ENCODE measurements around the gene KIF18B.

The KIF18B gene

DNA sequence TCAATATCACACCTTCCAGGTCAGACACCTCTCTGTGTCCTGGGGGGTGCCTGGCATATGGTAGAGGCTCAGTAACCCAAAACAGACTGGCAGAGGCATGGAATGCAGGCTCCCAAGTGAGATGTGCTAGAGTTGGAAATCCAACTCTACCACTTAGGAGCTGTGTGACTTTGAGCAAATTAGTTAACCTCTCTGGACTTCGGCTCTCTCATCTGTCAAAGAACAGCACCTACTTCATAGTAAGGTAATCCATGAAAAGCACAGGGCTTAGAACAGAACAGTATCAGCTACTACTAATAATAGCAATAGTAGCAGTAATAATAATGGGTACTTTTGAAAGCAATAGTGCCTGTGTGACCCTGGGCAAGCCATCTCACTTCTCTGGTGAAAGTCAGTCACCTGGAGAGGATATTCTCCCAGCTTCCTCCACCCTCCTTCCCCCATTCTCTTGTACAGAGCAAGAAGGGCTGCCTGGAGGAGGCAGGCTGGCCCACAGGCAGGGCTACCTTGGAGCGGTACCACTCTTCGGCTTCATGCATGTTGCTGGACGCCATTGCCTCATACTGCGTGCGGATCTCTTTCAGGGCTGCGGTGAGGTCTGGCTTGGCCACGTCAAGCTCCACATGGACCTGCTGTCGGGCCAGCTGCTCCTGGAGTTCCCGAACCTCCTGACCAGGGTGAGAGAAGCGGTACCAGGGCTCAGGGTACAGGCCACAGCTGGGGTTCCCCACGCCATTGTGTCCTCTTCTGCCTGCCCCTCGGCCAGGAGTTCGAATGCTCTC is 34.6 kb downstream of the KIF18B start:
- no peak for TF ChIP-seq FOXP2 (optimal IDR thresholded peaks at IDR 0.05; ENCODE audit: borderline replicate concordance, extremely low read depth, extremely low read length, insufficient read depth)
- no peak for TF ChIP-seq POLR2AphosphoS5 (IDR thresholded peaks at IDR 0.05; ENCODE audit: low read depth, low read length)
- TF ChIP-seq, protein P1, sequence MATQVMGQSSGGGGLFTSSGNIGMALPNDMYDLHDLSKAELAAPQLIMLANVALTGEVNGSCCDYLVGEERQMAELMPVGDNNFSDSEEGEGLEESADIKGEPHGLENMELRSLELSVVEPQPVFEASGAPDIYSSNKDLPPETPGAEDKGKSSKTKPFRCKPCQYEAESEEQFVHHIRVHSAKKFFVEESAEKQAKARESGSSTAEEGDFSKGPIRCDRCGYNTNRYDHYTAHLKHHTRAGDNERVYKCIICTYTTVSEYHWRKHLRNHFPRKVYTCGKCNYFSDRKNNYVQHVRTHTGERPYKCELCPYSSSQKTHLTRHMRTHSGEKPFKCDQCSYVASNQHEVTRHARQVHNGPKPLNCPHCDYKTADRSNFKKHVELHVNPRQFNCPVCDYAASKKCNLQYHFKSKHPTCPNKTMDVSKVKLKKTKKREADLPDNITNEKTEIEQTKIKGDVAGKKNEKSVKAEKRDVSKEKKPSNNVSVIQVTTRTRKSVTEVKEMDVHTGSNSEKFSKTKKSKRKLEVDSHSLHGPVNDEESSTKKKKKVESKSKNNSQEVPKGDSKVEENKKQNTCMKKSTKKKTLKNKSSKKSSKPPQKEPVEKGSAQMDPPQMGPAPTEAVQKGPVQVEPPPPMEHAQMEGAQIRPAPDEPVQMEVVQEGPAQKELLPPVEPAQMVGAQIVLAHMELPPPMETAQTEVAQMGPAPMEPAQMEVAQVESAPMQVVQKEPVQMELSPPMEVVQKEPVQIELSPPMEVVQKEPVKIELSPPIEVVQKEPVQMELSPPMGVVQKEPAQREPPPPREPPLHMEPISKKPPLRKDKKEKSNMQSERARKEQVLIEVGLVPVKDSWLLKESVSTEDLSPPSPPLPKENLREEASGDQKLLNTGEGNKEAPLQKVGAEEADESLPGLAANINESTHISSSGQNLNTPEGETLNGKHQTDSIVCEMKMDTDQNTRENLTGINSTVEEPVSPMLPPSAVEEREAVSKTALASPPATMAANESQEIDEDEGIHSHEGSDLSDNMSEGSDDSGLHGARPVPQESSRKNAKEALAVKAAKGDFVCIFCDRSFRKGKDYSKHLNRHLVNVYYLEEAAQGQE (IDR thresholded peaks at IDR 0.05; ENCODE audit: insufficient read depth in 1 of 2, low read depth in 2 of 2, low read length in 2 of 2): no peak
- TF ChIP-seq SIN3A (IDR thresholded peaks at IDR 0.05; ENCODE audit: borderline replicate concordance, insufficient read depth, low read length): no peak
- no peak for TF ChIP-seq TAF1 (IDR thresholded peaks at IDR 0.05; ENCODE audit: borderline replicate concordance, insufficient read depth, low read length)

DNA sequence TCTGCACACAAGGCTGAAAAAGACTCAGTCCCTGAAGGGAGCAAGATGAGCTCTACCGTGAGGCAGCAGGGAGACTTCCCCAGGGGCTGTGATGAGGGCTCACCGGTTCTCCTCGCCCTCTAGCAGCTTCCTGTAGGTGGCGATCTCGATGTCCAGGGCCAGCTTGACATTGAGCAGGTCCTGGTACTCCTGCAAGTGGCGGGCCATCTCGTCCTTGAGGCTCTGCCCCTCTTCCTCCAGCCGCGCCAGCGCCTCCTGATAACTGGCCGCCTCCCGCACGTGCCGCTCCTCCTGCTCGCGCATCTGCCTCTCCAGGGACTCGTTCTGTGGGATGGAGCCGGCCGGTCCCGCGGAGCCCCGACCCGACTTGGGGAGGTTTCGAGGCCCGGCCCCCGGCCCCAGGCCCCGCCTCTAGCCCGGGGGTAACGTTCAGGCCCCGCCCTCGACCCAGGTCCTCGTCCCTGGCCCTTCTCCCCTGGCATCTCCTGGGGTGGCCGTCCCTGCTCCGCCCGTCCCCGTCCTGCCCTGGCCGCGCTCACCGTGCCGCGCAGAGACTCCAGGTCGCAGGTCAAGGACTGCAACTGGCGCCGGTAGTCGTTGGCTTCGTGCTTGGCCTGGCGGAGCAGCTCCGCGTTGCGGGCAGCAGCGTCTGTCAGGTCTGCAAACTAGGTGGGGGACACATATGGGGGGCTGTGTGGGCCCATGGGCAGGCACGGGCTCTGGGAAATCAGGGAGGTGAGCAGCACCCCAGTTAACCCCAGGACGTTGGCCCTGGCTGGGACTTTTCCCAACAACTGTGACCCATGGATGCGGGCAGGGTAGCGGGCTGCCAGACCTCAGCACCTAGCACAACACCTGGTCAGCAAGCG is 36.2 kb downstream of the KIF18B start:
- no peak for TF ChIP-seq POLR2AphosphoS5 (IDR thresholded peaks at IDR 0.05; ENCODE audit: low read depth, low read length)
- TF ChIP-seq FOXP2 (optimal IDR thresholded peaks at IDR 0.05; ENCODE audit: borderline replicate concordance, extremely low read depth, extremely low read length, insufficient read depth): no peak
- no peak for TF ChIP-seq TAF1 (IDR thresholded peaks at IDR 0.05; ENCODE audit: borderline replicate concordance, insufficient read depth, low read length)
- TF ChIP-seq SIN3A (IDR thresholded peaks at IDR 0.05; ENCODE audit: borderline replicate concordance, insufficient read depth, low read length): no peak
- TF ChIP-seq, protein P1 (IDR thresholded peaks at IDR 0.05; ENCODE audit: insufficient read depth in 1 of 2, low read depth in 2 of 2, low read length in 2 of 2): no peak

DNA sequence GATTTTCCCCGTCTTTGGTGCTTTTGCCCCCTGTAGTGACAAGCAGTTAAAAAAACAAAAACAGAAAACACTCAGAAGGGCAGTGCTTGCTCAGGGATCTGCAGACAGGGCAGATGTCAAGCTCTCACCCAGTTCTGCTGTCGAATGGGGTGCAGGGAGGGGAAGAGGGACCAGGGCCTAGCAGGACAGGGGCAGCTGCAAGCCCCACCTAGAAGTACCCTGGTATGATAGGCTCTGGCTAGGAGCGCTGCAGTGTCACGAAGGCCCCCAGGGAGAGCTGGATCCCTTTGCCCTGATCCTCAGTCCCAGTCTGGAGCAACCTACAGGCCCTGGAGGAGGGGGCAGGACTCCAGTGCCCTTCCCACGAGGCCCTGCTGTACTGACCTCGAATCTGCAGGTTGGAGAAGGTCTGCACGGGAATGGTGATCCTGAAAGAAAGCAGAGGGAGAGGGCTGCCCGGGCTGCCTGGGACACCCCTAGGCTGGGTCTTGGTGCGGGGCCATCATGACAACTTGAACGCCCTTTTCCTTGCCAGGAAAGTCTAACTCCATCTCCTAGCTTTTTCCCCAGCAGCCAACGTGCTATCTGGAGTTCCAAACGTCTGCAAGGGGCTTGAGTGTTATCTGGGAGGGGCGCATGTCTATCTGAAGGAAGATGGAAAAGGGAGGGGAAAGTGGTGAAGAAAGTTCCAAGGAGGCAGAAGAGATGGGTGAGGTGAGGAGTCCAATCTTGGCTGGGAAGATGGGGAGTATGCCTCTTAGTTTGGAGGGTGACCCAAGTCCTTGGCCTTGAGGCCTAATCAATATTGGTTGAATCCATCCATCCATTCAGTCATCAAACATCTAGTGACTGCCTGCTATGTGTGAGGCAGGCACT is 37.1 kb downstream of the KIF18B start:
- TF ChIP-seq POLR2AphosphoS5 (IDR thresholded peaks at IDR 0.05; ENCODE audit: low read depth, low read length) (no peak), FOXP2 (optimal IDR thresholded peaks at IDR 0.05; ENCODE audit: borderline replicate concordance, extremely low read depth, extremely low read length, insufficient read depth) (no peak), SIN3A (IDR thresholded peaks at IDR 0.05; ENCODE audit: borderline replicate concordance, insufficient read depth, low read length) (no peak), TAF1 (IDR thresholded peaks at IDR 0.05; ENCODE audit: borderline replicate concordance, insufficient read depth, low read length) (no peak)

DNA sequence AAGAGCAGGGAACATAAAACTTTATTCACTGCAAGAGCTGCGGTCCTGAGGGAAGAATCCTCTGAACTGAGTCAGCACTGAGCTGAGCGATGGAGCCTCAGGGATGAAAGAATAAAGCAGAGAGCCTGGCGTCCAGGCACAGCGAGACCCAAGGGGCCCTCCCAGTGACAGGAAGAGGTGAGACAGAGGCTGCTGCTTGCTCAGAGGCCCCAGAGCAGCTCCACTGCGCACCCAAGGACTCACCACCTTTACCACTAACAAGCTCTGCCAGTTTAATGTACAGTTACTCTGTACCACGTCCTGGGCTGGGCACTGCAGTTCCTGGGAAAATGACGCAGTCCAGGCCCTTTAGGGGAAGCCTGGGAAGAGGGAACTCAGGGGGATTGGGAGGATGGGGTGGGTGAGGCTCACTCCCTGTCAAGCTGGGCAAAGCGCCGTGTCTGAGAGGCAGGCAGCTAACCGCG is 37.9 kb downstream of the KIF18B start:
- TF ChIP-seq POLR2AphosphoS5 (IDR thresholded peaks at IDR 0.05; ENCODE audit: low read depth, low read length): no peak
- TF ChIP-seq SIN3A (IDR thresholded peaks at IDR 0.05; ENCODE audit: borderline replicate concordance, insufficient read depth, low read length): no peak
- no peak for TF ChIP-seq TAF1 (IDR thresholded peaks at IDR 0.05; ENCODE audit: borderline replicate concordance, insufficient read depth, low read length)
- no peak for TF ChIP-seq FOXP2 (optimal IDR thresholded peaks at IDR 0.05; ENCODE audit: borderline replicate concordance, extremely low read depth, extremely low read length, insufficient read depth)
- TF ChIP-seq, protein P1 (IDR thresholded peaks at IDR 0.05; ENCODE audit: insufficient read depth in 1 of 2, low read depth in 2 of 2, low read length in 2 of 2): no peak

Measured in PFSK-1 (cell line).